ENCODE measurements around the gene FBXW10B.
"Not testable (repeated sequence)": the region's sequence is repeated elsewhere in the genome, so short reads cannot be mapped to it uniquely, and the experiment has no call there.

The FBXW10B gene

DNA sequence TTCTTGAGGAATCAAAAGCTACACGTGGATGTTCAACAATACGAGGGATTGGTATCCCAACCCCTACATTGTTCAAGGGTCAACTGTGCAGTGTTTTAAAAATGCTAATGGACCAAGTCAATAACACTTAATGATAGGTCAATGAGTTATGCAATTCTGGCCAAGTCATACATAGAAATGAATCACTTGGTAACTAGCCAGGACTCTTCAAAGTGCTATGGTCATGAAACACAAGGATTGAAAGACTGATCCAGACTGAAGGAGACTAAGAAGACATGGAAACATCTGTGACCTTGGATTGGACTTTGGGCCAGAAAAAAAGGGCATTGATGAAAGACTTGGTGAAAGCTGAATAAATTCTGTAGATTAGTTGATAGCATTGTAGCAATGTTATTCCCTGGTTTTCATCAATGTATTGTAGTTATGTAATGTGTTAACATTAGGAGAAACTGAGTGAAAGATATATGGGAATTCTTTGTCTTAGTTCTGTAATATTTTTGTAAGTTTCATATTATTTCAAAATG, 11.5 kb upstream of the FBXW10B start:
- not testable (repeated sequence) for DNase-seq

GRCh38 chr17:15629991-15630390, 10.5 kb upstream of the FBXW10B start:
- not testable (repeated sequence) for DNase-seq

- not testable (repeated sequence) for DNase-seq
Observed at GRCh38 chr17:15623661-15624209, 4.2 kb upstream of the FBXW10B start.

GRCh38 chr17:15623255-15623654, 3.8 kb upstream of the FBXW10B start:
- DNase-seq = not testable (repeated sequence)

DNA sequence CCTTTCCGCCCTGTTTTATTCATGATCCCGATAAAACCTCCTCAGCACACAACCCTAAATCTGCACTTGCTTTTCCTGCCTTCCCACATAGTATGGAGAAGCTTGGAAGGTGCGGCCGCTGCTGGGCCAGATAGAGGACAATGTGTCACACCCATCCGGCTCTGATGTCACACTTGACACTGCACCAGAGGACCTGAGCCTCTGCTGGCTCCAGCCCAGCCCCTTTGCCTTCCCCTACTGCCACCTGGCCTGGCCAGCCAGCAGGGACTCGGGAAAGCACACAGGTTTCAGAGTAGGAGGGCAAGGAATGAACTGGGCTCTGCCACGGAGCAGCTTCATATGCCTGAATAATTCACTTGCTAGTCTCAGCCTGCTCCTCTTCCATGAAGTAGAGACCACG, 2.6 kb upstream of the FBXW10B start:
- not testable (repeated sequence) for DNase-seq

DNA sequence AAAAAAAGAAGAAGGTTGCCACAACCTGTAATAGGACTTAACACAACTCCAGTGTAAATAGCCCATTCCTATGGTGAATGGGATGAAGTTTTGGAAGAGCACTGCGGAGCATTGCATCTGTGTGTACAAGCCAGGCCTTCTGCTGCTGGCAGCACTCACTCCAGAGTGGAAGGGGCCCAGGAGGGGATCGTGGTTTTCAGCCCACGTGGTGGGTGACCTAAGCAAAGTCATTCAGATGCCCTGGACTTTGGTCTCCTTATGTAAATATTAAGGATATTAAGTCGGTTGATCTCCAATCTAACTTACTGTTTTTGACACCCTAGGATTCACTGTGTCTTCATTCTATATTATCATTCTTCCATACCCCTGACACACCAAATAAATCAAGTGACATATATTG, 2.7 kb downstream of the FBXW10B start:
- not testable (repeated sequence) for DNase-seq

GRCh38 chr17:15615850-15616249, 3.7 kb downstream of the FBXW10B start:
- DNase-seq = not testable (repeated sequence)

- not testable (repeated sequence) for DNase-seq
Observed at GRCh38 chr17:15613111-15613510, 6.4 kb downstream of the FBXW10B start.

DNA sequence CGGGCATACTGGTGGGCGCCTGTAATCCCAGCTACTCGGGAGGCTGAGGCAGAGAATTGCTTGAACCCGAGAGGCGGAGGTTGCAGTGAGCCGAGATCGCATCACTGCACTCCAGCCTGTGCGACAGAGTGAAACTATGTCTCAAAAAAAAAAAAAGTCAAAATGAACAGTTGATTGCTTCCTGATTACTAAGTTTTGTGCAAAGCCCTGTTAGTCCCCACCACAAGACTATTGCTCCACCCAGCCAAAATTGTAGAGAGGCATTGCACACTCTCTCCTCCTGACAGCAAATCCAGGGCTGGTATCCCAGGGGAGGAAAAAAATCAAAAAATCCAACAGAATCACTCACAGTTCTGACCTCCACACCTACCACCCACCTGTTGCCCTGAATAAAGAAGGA, 26.5 kb downstream of the FBXW10B start:
- not testable (repeated sequence) for DNase-seq

GRCh38 chr17:15591986-15592385, 27.5 kb downstream of the FBXW10B start:
- DNase-seq = not testable (repeated sequence)

- DNase-seq = not testable (repeated sequence)
Observed at GRCh38 chr17:15590844-15591243, 28.7 kb downstream of the FBXW10B start.

GRCh38 chr17:15589544-15590536, 29.7 kb downstream of the FBXW10B start:
- not testable (repeated sequence) for DNase-seq

DNA sequence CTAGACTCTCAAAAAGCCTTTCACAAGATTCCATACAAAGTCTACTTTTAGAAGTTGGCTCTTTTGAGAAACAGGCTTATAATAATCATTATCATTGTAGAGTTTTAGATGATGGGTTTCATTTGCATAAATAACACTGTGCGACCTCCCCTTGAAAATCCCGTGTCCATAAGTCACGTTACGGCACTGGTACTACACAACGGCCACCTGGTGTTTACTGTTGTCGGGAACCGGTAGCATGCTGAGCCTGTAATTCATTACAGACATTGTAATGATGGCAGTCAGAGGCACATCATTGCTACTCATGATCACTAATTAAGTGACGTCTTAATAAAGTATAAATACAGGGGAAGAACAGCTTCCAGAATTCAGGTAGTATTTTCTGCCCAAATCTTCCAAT, 31.5 kb downstream of the FBXW10B start:
- DNase-seq = peak; percentile 0 to 75 (median 51)

DNA sequence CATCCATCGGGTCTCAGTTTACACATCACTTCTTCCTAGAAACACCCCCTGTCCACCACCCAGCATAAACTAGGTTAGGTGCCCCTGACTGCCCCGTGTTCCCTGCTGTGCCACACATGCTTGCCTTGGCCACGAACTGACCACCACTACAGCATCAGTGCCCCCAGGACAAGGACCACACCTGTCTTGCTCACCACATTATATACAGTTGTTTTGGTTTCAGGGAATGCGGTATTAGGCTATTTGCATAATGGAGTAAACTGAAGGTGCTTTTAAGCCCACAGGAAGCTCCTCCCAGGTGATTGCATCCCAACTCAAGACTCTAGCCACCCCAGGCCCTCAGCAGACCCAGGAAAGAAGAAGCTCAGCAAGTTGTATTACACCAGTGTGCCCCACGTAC, 36.2 kb downstream of the FBXW10B start:
- not testable (repeated sequence) for DNase-seq

DNA sequence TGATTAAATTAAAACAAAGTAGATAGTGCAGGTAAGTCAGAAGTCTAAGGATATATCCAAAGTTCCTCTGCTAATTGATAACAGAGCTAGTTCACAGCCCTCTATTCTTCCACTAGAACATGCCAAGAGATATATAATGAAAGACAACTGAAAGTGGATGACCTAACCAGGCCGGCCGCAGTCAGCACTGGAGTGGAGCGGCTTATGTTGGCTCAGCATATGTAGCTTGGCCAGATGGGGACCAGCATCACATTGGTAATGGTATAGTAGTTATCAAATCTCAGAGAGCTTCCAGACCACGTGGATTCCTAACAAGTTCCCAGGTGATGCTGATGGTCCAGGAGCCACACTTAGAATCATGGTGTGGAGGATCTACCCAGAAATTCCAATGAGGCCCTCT, 38.0 kb downstream of the FBXW10B start:
- DNase-seq = not testable (repeated sequence)

DNA sequence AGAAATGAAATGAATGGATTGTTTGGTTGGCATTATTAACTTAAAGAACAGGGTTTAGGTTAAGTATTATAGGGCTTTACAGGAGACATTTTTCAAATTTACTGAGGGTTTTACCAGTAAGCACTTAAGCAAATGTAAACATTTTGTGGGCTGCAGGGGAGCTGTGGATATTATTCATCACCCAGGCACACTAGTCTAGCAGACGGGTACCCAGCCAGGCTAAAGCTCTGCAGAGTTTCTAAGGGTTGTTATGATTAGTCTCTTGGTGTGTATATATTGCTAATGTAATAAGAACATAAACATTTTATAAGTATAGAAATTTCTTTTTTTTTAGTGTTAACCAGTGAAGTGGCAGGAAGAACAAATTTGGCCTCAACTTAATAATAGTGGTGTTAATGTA, 42.7 kb downstream of the FBXW10B start:
- DNase-seq = not testable (repeated sequence)

DNA sequence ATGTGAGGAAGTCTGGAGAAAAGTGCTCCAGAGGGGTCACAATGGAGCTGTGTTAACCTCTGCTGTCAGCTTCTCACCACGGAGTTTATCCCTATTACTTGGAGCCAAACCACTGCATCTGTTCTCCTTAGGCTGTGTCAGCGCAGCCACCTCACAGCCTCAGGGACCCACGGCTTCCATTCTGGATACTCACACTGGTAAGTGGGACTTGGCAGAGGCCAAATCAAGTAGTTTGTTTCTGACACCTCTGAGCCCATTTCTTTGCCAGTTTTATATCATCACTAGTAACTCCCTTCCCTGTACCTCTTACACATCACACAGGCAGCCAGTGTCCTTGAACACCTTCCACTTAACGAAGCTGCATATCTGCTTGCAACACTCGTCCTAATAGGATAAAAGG, 44.8 kb downstream of the FBXW10B start:
- DNase-seq = not testable (repeated sequence)

GRCh38 chr17:15573870-15574269, 45.6 kb downstream of the FBXW10B start:
- not testable (repeated sequence) for DNase-seq
